PC-9 (cell line): ENCODE results near the gene BCAS2. TPM values are rescaled to one million over a fixed set of nuclear protein-coding genes. Genes with fewer than 3 reads are reported as not detected.

Experiments used
- BruUV-seq: library from RNA; stranded (reverse); fragments of 400-500 nt; replicated peaks from 2 replicates; lab custom pipeline; 2021; lab: Mats Ljungman, UMichigan
- CTCF ChIA-PET: fragments of 300-600 bp; sonication (Branson Sonifier 250); formaldehyde crosslinking; loops from one replicate; lab custom pipeline; 2022; ENCODE audit warnings: antibody characterized with exemption; lab: Charles Lee
- POLR2A ChIA-PET: fragments of 300-600 bp; sonication (Branson Sonifier 250); formaldehyde crosslinking; loops from one replicate; lab custom pipeline; 2022; ENCODE audit warnings: antibody characterized with exemption; ENCODE audit not compliant: unreplicated experiment; lab: Charles Lee
- DNase-seq, 2 experiments: peaks; one replicate each; pipeline versions ENCODE4 v3.0.0 to v3.0.0-alpha.2; 2015 to 2022; ENCODE audit warnings: mixed read lengths in 1 of 2
- H2AFZ ChIP-seq: fragments of 200-600 bp; sonication (generic); 2 replicates; pipeline ENCODE4 v1.8.1; 2017; ENCODE audit warnings: antibody characterized with exemption
- H3F3A ChIP-seq: fragments of 200-600 bp; sonication (generic); 2 replicates; pipeline ENCODE4 v1.8.1; 2017; ENCODE audit warnings: antibody characterized with exemption, mild to moderate bottlenecking, low read depth; ENCODE audit not compliant: insufficient read depth
- H3K27ac ChIP-seq: fragments of 200-600 bp; sonication (generic); 2 replicates; pipeline ENCODE4 v1.6.1; 2016; ENCODE audit warnings: mixed run types
- H3K27me3 ChIP-seq: fragments of 200-600 bp; sonication (generic); 2 replicates; pipeline ENCODE4 v1.6.1; 2016; ENCODE audit warnings: low read depth, mixed run types; ENCODE audit not compliant: insufficient read depth
- H3K36me3 ChIP-seq: fragments of 200-600 bp; sonication (generic); 2 replicates; pipeline ENCODE4 v1.6.1; 2016; ENCODE audit warnings: low read depth, mixed run types
- H3K4me1 ChIP-seq: fragments of 200-600 bp; sonication (generic); replicated peaks from 2 replicates; pipeline ENCODE4 v1.6.1; 2016; ENCODE audit warnings: mixed run types; ENCODE audit not compliant: insufficient read depth
- H3K4me2 ChIP-seq: fragments of 200-600 bp; sonication (generic); 2 replicates; pipeline ENCODE4 v1.6.1; 2017; ENCODE audit warnings: mixed run types
- H3K4me3 ChIP-seq: fragments of 200-600 bp; sonication (generic); 2 replicates; pipeline ENCODE4 v1.6.1; 2016; ENCODE audit warnings: mixed run types
- H3K79me2 ChIP-seq: fragments of 200-600 bp; sonication (generic); 2 replicates; pipeline ENCODE4 v1.6.1; 2017; ENCODE audit warnings: low read depth, mixed run types
- H3K9me2 ChIP-seq: fragments of 200-600 bp; sonication (generic); 2 replicates; pipeline ENCODE4 v1.8.1; 2017; ENCODE audit warnings: mild to moderate bottlenecking; ENCODE audit not compliant: insufficient read depth
- H3K9me3 ChIP-seq: fragments of 200-600 bp; sonication (generic); 2 replicates; pipeline ENCODE4 v1.8.1; 2016; ENCODE audit warnings: low read depth; ENCODE audit not compliant: insufficient read depth
- H4K20me1 ChIP-seq: fragments of 200-600 bp; sonication (generic); 2 replicates; pipeline ENCODE4 v1.8.1; 2017; ENCODE audit not compliant: insufficient read depth
- CTCF ChIP-seq: fragments of 200-600 bp; sonication (generic); conservative IDR thresholded peaks from 2 replicates; pipeline ENCODE4 v1.6.1; 2017; ENCODE audit warnings: mixed run types, antibody characterized with exemption, mild to moderate bottlenecking, moderate library complexity
- EZH2 ChIP-seq: fragments of 200-600 bp; sonication (generic); IDR thresholded peaks from 2 replicates; pipeline ENCODE4 v1.8.0; 2017; ENCODE audit warnings: antibody characterized with exemption, low read depth
- intact Hi-C: fragments of 100-400 bp; cut with micrococcal nuclease; formaldehyde crosslinking; loops from one replicate; pipeline ENCODE4 v1.10.0; 2022; ENCODE audit not compliant: unreplicated experiment
- total RNA-seq: library from RNA; stranded (reverse); gene quantifications from 2 replicates; pipeline ENCODE4 v1.2.3, GENCODE V29; 2021

Gene BCAS2
- total RNA-seq, 1 experiment from 2014 or later, result 36.7 TPM

- ChIA-PET CTCF (no interaction called here), POLR2A (no interaction called here)
- H3K4me2 ChIP-seq, result no peak overlapping the region
- intact Hi-C loops, result no loop called here
- H3K4me1 ChIP-seq, result no peaks in the 10 kb centered on the region
- no peak overlapping the region for H3K27ac ChIP-seq
- BruUV-seq, result no TSS peak
- no peaks in the 10 kb centered on the region for H3K9me2 ChIP-seq
- no peak overlapping the region for H2AFZ ChIP-seq
- no peaks in the 10 kb centered on the region for H3K36me3 ChIP-seq
- no peak overlapping the region for H3K4me3 ChIP-seq
- H4K20me1 ChIP-seq, result no peaks in the 10 kb centered on the region
- H3K79me2 ChIP-seq, result no peaks in the 10 kb centered on the region
- TF ChIP-seq CTCF, result no peak
- no peak for TF ChIP-seq EZH2
- H3K27me3 ChIP-seq, result no peaks in the 10 kb centered on the region
- H3F3A ChIP-seq, result no peaks in the 10 kb centered on the region
- no peaks in the 10 kb centered on the region for H3K9me3 ChIP-seq
- no peak for DNase-seq
Observed at GRCh38 chr1:114609826-114610225, 28.4 kb upstream of the BCAS2 start.

GRCh38 chr1:114609026-114609425 is 27.6 kb upstream of the BCAS2 start:
- Histone ChIP-seq H3K4me2 (no peak overlapping the region), H3K27me3 (no peaks in the 10 kb centered on the region), H3K27ac (no peak overlapping the region), H3F3A (no peaks in the 10 kb centered on the region), H4K20me1 (no peaks in the 10 kb centered on the region), H3K36me3 (no peaks in the 10 kb centered on the region), H3K9me2 (no peaks in the 10 kb centered on the region), H3K4me1 (no peaks in the 10 kb centered on the region), H2AFZ (no peak overlapping the region), H3K9me3 (no peaks in the 10 kb centered on the region), H3K79me2 (no peaks in the 10 kb centered on the region), H3K4me3 (no peak overlapping the region)
- TF ChIP-seq EZH2 (no peak), CTCF (no peak)
- intact Hi-C loops, result no loop called here
- DNase-seq, result no peak
- POLR2A ChIA-PET, result no interaction called here
- CTCF ChIA-PET, result no interaction called here
- no TSS peak for BruUV-seq

GRCh38 chr1:114607223-114607622 is 25.8 kb upstream of the BCAS2 start:
- Histone ChIP-seq H3K36me3 (no peaks in the 10 kb centered on the region), H3K4me3 (no peak overlapping the region), H3F3A (no peaks in the 10 kb centered on the region), H2AFZ (no peak overlapping the region), H3K79me2 (no peaks in the 10 kb centered on the region), H3K9me3 (no peaks in the 10 kb centered on the region), H3K9me2 (no peaks in the 10 kb centered on the region), H4K20me1 (no peaks in the 10 kb centered on the region), H3K4me2 (no peak overlapping the region), H3K4me1 (no peaks in the 10 kb centered on the region), H3K27me3 (no peaks in the 10 kb centered on the region), H3K27ac (no peak overlapping the region)
- intact Hi-C loops, result no loop called here
- ChIA-PET CTCF (no interaction called here), POLR2A (interaction anchor here (0.6 kb wide), 1 partner anchor 11 kb away, joined by 5 read pairs; no protein-coding TSS in a partner anchor)
- no TSS peak for BruUV-seq
- TF ChIP-seq CTCF (no peak), EZH2 (no peak)
- DNase-seq, result peak; percentile 4 to 57
